ENCODE data around the gene APOBEC3F.

DNA sequence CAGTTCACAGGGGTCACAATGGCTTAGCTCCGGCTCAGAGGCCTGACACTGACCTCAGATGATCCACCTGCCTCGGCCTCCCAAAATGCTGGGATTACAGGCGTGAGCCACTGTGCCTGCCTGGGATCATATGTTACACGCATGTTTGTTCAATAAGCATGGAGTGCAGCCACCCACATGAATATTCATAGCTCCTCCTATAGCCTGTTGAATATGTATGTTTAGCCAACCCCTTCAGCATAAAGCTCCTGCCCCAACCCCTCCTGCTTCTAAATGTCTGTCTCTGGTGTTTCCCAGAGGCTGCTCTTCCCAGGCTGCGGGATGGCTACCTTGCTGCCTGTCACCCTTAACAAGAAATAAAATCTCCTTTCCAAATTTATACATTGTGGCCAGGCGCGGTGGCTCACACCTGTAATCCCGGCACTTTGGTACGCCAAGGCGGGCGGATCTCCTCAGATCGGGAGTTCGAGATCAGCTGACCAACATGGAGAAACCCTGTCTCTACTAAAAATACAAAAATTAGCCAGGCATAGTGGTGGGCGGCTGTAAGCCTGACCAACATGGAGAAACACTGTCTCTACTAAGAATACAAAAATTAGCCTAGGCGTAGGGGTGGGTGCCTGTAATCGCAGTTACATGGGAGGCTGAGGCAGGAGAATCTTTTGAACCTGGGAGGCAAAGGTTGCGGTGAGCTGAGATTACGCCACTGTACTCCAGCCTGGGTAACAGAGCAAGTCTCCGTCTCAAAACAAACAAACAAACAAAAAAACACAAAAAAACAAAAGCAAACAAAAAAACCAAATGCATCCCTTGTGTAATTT lies 1.1 kb upstream of the APOBEC3F start:
- TF ChIP-seq KDM1A (IDR thresholded peaks at IDR 0.05; ENCODE audit: low read depth), result no peak
- TF ChIP-seq, protein P1, sequence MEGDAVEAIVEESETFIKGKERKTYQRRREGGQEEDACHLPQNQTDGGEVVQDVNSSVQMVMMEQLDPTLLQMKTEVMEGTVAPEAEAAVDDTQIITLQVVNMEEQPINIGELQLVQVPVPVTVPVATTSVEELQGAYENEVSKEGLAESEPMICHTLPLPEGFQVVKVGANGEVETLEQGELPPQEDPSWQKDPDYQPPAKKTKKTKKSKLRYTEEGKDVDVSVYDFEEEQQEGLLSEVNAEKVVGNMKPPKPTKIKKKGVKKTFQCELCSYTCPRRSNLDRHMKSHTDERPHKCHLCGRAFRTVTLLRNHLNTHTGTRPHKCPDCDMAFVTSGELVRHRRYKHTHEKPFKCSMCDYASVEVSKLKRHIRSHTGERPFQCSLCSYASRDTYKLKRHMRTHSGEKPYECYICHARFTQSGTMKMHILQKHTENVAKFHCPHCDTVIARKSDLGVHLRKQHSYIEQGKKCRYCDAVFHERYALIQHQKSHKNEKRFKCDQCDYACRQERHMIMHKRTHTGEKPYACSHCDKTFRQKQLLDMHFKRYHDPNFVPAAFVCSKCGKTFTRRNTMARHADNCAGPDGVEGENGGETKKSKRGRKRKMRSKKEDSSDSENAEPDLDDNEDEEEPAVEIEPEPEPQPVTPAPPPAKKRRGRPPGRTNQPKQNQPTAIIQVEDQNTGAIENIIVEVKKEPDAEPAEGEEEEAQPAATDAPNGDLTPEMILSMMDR (IDR thresholded peaks at IDR 0.05), result no peak
- no peak for TF ChIP-seq POLR2A (IDR thresholded peaks at IDR 0.05; ENCODE audit: low read length)
- TF ChIP-seq CHD2 (IDR thresholded peaks at IDR 0.05; ENCODE audit: low read length, partially characterized antibody), result no peak
- TF ChIP-seq, protein P2, sequence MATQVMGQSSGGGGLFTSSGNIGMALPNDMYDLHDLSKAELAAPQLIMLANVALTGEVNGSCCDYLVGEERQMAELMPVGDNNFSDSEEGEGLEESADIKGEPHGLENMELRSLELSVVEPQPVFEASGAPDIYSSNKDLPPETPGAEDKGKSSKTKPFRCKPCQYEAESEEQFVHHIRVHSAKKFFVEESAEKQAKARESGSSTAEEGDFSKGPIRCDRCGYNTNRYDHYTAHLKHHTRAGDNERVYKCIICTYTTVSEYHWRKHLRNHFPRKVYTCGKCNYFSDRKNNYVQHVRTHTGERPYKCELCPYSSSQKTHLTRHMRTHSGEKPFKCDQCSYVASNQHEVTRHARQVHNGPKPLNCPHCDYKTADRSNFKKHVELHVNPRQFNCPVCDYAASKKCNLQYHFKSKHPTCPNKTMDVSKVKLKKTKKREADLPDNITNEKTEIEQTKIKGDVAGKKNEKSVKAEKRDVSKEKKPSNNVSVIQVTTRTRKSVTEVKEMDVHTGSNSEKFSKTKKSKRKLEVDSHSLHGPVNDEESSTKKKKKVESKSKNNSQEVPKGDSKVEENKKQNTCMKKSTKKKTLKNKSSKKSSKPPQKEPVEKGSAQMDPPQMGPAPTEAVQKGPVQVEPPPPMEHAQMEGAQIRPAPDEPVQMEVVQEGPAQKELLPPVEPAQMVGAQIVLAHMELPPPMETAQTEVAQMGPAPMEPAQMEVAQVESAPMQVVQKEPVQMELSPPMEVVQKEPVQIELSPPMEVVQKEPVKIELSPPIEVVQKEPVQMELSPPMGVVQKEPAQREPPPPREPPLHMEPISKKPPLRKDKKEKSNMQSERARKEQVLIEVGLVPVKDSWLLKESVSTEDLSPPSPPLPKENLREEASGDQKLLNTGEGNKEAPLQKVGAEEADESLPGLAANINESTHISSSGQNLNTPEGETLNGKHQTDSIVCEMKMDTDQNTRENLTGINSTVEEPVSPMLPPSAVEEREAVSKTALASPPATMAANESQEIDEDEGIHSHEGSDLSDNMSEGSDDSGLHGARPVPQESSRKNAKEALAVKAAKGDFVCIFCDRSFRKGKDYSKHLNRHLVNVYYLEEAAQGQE (IDR thresholded peaks at IDR 0.05), result no peak
- TF ChIP-seq JUN (IDR thresholded peaks at IDR 0.05), result no peak
- no peak for TF ChIP-seq TP53 (CRISPR knock-in tag; IDR thresholded peaks at IDR 0.05)
- no peak for TF ChIP-seq RAD21 (conservative IDR thresholded peaks at IDR 0.05 in 1 of 2, IDR thresholded peaks at IDR 0.05 in 1 of 2)
